ENCODE results near the gene INTS1.

GRCh38 chr7:1475393-1475792 lies 28.8 kb downstream of the INTS1 start:
- TF ChIP-seq CTCF (IDR thresholded peaks at IDR 0.05): no peak
- no peak for TF ChIP-seq POLR2A (IDR thresholded peaks at IDR 0.05)
